ENCODE measurements around the gene RABEPK.
"Not testable (repeated sequence)": the region's sequence is repeated elsewhere in the genome, so short reads cannot be mapped to it uniquely, and the experiment has no call there.

- not testable (repeated sequence) for TF ChIP-seq CTCF, POLR2A (IDR thresholded peaks at IDR 0.05)
These were observed 4.8 kb upstream of the RABEPK start for GRCh38 chr9:125195591-125195990.

All from heart left ventricle (tissue), 13 donors.